ENCODE results near the gene TWF2.

Gene TWF2

DNA sequence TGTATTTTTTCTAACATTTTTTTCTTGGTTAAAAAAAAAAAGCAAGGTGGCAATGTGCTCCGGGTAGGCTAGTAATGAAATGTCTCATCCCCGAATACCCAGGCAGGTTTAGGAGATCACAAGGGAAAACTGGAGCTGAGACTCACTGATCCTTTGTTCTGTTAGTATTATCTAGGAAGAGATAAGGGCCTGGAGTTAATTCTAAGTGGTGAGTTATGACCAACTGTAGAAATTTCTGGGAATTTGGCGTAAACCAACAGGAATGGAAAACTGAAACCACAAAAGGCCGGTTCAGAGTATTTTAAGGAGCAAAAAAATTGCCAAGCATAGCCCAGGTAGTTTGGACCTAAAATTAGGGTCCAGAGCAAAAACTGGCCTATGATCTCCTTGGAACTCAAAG is 19.0 kb upstream of the TWF2 start:
- DNase-seq (ENCODE audit: low spot score): no peak

DNA sequence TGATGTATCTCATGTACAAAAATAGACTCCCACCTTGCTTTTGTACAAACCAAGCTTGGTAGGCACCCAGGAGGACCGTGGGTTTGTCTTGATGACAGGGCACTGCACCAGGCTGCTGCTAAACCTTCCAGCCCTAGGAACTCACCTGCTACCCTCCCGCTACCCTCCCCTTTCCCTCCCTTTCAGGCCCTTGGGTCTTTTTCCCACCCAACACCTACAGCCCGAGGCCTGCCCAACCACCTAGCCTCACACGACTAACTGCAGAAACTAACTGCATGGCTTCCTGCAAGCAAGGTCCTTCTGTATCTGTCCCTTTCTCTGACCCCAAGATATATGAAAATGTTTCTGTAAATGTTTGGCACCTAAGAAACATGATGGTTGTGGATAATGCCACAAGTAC is 17.7 kb upstream of the TWF2 start:
- no peak for DNase-seq (ENCODE audit: low spot score)

DNA sequence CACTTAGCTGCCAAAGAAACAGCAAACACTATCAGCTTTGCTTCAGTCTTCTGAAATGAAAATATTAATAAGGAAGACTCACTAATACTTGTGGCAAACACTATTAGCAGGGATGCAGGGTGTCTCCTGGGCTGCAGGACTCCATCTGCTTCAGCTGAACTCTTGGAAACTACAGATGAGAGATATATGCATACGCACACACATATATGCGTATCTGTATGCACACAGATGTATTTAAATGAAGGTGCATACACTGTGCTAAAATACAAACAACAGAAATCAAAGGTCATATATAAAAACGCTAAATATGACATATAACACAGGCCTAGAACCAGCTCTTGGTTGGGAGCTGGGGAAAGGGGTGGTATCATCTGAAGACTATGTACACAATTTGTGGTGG is 17.2 kb upstream of the TWF2 start:
- DNase-seq (ENCODE audit: low spot score): no peak

DNA sequence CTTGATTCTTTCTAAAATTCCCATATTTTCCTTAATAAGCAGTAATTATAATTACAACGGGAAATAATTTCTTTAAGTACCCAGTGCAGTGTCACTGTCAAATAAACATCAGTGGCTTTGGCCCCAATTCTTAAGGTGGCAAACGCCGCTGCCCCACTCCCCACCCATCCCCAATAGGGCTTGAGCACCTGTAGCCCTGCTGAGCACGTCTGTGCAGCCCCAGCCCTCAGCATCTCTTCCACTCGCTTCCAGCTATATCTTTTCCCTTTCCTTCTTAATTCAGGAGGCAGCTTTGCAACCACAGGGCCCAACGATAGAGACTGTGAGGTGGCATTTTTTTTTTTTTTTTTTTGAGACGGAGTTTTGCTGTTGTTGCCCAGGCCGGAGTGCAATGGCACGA is 15.7 kb upstream of the TWF2 start:
- DNase-seq (ENCODE audit: low spot score): no peak

DNA sequence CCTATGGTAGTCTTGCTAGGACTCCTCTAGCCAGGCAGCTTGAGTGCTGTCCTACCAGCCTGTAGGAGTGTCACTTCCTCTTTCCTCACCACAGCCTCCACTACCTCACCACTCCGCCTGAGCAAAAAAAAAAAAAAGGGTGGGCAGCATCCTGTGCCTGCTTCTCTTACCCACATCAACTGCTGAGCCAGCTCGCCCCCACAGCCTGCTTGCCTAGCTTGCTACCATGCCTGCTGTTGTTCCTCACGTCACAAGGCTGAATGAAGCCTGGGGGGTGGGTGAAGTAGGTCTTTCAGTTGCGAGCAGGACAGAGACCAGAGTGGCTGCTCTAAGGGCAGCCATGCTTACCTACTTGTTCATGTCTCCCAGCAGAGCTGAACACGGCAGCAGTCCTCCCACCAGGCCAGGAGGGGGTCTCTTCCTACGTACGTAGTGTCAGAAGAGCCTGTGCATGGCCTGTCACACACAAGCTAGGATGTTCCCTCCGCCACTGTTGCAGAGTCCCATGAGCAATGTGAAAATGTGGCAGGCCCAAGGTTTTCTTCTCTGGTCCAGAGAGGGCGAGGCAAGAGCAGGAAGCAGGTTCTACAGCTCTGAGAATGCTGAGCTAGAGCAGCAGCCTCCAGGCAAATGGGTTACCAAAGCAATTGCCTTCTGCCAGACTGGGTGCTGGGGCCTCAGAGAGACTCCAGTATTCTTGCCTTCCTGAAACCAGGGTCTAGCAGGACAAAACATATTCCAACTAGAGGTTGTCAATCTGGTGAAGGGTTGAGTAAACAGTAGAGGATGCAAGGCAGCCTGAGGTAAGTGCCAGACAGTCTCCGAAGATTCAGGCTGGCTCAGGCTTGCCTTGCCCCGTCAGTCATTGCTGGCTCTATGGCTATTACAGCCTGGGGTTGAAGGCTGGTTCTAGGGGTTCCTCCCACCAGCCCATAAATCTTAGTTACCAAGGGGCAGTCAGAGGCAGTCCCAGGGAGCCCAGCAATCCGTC is 14.7 kb upstream of the TWF2 start:
- DNase-seq (ENCODE audit: low spot score): peak; percentile 30

DNA sequence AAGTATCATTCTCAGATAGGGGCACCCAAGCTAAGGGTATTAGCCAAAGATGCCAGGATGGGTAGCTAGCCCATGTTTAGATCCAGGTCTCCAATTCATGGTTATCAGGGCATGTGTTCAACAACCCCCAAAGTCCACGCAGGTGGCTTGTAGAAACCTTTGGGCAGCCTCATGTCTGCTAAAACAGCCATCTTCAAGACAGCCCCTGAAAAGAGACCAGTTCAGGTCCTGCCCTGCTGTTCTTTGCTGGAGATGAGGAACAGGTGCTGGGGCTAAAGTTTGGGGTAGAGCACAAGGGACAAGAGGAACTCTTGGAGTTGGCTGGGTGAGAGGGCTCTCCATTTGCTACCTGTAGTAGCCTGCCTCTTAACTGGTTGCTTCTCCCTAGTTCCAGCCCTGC is 11.2 kb upstream of the TWF2 start:
- no peak for DNase-seq (ENCODE audit: low spot score)

DNA sequence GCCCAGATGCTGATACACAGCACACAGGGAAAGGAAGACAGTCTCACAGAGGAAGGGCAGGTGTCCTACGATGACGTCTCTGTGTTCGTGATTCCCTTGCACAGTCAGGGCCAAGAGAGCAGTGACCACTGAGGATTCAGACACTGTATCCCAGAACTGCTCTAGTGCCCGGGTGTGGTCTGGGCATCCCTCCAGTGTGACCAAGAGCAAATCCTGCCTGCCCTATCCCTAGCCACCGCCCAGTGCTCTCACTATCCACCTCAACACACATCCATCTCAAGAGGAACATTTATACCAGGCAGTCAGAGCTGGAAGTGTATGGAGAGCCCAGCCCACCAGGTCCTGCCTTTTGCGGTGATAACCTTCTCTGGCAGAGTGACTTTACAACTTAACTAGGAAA is 10.7 kb upstream of the TWF2 start:
- no peak for DNase-seq (ENCODE audit: low spot score)

DNA sequence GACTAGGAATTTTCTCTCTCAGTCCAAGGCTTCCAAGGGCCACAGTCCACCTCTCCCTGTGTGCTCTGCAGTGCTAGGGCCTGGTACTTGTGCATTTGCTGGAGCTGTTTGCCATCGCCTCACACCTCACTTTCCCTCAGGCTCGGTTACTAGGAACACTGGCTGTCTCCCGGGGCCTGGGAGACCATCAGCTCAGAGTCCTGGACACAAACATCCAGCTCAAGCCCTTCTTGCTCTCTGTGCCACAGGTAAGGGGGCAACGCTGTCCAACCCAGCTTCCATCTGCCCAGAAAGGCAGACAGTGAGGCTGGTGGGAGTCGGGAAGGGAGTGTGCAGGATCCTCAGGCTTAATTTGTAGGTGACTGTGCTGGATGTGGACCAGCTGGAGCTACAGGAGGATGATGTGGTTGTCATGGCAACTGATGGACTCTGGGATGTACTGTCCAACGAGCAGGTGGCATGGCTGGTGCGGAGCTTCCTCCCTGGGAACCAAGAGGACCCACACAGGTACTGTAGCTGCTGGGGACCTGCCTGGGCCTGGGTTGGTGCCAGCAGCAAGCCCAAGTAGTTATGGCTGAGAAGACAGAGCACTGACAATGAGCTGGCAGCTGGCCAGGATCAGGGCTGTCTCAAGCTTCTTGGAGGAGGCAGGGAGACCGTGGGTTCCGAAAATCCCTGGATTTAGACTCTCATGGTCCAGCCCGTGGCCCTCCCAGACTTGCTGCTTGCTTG is 10.0 kb upstream of the TWF2 start:
- no peak for DNase-seq (ENCODE audit: low spot score)

DNA sequence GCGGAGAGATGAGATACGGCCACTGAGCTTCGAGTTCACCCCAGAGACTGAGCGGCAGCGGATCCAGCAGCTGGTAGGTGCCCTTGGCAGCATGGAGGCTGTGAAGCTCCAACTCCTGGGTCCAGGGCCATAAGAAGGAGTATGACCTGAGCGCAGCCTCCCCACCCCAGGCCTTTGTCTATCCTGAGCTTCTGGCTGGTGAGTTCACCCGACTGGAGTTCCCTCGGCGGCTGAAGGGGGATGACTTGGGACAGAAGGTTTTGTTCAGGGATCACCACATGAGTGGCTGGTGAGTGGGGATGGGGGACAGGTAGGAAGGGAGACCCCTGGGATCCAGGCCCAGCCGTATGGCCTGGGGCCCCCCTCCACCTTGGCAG is 9.2 kb upstream of the TWF2 start:
- DNase-seq (ENCODE audit: low spot score): no peak

DNA sequence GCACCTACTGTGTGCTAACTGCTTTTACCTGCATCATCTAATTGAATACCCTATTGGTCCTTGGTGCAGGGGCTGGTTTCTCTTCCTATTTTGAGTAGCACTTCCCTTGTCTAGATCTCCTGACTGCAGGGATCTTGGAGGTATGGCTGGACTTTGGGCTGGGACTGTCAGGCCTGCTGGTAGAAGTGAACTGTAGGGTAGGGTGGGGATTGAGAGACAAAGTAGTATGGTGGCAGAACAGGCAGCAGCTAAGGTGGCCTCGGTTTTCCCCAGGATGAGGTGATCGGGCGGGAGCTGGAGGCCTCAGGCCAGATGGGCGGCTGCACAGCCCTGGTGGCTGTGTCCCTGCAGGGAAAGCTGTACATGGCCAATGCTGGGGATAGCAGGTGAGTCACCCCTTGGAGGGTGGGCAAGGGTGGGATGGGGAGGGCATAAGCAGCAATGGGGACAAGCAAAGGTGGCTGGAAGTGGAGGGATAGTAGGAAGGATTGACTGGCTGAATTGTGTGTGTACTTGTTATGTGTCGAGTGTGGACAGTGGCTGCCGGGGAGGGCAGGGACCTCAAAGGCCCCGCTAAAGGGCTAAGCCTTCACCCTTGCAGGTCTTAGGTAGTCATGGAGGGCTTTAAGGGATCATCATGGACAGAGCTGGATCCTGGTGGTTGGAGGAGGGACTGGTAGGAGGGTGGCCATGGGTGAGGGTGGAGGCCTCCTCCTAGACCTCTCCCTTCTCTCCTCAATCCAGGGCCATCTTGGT is 8.6 kb upstream of the TWF2 start:
- DNase-seq (ENCODE audit: low spot score): no peak

DNA sequence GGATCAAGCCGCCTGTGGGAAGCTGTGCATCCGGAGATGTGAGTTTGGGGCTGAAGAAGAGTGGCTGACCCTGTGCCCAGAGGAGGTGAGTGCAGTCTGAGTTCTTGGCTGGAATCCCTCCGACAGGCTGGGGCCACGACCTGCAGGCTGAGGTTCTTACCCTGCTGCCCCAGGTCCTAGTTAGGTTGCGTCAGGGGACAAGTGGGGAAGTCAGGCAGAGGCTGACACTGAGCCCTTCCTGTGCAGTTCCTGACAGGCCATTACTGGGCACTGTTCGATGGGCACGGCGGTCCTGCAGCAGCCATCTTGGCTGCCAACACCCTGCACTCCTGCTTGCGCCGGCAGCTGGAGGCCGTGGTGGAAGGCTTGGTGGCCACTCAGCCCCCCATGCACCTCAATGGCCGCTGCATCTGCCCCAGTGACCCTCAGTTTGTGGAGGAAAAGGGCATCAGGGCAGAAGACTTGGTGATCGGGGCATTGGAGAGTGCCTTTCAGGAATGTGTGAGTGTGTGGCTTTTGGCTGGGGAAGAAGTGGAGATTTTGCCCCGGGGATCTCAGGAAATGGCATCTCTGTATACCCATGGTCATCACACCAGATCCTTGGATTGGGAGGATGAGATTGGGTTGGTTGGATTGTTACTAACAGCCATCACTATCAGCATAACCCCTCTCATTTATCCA is 7.9 kb upstream of the TWF2 start:
- no peak for DNase-seq (ENCODE audit: low spot score)

DNA sequence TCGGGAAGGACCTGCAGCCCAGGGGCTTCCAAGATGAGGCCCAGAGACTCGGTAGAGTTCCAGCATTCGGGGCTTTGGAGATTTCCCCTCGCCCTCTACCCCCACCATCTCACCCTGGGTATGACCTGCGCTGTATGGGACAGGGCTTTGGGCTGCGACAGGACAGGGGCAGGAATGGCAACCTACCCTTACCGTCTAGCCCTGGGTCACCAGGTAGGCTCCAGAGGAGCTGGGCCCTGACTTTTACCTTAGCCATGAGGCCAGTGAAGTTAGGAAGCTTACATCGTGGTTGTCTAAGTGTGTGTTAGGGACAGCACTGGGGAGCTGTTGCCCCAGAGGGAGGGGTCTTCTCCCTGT is 7.3 kb upstream of the TWF2 start:
- no peak for DNase-seq (ENCODE audit: low spot score)

DNA sequence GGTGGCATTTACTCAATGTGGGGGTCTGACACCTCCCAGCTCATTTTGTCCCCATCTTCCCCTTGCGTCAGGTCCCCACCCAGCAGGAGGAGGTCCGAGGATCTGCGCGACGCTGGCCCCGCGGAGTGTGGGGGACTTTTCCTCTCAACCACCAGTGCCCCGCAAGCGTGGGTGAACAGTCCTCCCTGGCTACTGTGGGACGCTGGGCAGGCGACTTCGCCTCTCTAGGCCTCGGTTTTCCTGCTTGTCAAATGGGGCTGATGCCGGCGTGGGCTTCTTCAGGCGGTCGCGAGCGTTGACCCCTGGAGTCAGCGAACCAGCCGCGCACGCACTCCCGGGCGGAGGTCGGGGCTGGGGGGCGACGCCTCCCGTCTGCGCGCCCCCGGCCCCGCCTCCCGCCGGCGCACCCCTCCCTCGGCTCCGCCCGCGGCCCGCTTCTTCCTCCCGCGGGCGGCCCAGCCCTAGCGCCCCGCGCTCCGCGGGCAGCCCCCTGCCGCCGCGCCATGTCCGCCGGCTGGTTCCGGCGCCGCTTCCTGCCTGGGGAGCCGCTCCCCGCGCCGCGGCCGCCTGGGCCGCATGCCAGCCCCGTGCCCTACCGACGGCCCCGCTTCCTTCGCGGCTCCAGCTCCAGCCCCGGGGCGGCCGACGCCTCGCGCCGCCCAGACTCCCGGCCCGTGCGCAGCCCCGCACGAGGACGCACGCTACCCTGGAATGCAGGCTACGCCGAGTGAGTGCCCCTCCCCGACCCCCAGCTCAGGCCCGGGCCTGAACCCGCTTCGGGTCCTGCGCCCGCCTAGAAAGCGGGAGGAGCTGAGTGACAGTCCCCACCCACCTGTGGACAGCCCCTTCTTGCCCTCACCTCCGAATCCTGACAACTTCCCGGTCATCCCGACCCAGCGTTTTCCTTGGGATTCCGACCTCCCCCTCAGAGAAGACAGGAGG is 6.6 kb upstream of the TWF2 start, which contains the start of gene PPM1M:
PPM1M (plus strand) TSS at position 438 of the 942 bp plus-strand sequence; CDS start at position 504, 66 bp downstream.
- DNase-seq (ENCODE audit: low spot score): peak; percentile 88

DNA sequence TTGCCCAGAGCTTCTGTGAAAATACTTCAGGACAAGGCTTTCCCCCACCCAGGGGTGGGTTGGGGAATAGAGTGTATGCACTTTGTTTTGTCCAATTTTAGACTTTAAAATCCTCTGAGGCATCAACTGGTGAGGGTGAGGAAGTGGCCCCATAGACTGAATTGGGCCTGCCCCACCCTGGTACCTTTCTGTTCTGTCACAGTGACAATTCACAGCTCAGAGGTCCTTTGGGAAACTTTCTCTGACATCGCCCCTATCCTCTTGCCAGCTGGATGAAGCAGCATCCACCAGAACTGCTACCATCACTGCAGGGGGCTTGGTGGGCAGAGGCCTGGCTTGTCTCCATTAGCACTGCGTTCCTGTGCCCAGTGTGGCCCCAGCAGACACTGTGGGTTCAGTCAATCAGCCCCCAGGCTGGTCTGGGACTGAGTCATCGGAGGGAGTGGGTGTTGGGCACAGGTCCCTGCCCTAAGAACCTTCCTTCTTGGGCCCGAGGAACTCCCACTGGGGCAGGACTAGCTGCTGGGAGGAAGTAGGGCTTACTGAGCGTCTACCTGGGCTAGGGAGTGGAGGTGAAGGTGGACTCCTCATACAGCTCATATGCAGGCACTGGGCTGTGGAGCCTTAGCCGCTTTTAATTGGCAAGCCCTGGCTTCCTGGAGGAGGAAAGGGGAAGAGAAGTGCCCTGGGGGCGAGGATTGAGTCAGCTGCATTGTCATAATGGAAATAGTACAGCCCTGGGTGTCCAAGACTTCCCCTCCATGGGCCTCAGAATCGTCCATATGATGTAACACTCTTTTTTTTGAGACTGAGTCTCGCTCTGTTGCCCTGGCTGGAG is 5.1 kb upstream of the TWF2 start:
- no peak for DNase-seq (ENCODE audit: low spot score)

DNA sequence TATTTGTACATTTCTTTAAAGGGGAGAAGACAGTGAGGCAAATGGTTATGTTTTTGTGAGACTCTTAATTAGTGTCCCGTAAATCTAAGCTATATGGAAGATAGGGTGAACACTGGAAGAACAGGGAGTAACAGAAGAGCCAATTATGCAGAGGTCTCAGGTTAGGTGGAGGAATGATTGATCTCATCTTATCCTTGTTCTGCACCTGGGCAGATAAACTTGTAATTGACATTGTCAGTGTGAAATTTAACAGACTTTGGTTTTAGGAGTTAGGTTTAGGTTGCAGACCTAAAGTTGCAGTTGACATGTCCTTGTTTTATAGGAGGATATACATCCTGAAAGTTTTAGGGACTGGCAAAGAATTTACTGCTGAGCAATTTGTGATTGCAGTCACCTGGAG is 3.1 kb upstream of the TWF2 start:
- DNase-seq (ENCODE audit: low spot score): no peak

DNA sequence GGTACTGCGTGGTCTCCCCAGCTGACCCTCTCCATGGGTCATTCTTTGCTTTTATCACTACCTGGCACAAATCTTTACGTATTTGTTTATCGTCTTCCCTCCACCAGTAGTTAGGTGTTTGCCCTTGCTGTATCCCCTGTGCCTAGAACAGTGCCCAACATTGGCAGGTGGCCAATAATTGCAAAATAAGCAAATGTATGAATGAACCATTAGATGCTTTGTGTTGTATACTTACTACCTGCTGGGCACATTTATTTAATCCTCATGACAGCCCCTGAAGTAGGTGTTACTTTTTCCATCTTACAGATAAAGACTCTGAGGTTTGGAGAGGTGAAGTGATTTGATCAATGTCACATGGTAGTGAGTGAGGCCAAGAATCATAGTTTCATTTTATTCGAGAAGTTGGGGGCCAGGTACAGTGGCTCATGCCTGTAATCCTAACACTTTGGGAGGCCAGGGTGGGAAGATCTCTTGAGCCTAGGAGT is 2.0 kb upstream of the TWF2 start:
- DNase-seq (ENCODE audit: low spot score): no peak

DNA sequence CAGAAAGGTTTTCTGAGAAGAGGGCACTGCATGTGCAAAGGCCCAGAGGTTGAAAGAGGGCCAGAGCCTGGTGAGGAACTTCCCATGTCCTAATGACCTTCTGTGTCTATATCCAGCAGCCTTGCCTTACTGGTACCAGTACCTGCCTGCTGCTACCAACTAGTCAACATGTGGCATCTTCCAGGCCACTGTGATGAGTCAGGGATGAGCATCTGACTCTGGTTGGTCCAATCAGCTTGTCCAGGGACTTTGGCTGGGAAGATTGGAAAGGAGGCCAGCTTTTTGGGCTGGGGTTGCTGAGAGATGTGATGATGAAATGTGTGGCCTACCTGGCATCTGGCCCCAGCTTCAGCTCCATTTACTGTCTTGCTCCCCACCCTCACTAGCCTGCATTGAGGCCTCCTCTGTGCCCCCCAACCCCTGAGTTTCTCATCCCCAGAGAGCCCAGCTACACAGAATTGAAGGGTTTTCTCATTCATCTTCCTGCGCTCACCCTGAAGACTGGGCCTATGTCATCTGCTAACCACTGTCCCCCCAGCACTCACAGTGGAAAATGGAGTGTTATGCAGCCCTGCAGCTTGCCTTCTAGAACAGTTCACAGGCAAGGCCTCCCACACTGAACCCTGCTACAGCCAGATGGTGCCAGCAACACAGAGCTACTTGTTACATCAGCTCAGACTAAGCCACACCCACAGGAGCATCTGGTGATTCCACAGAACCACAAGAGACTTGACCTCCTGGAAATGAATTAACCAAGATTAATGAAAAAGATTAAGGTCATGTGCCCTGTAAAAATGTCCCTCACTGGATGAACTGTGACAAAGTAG is 1.3 kb upstream of the TWF2 start:
- DNase-seq (ENCODE audit: low spot score): peak; percentile 93

DNA sequence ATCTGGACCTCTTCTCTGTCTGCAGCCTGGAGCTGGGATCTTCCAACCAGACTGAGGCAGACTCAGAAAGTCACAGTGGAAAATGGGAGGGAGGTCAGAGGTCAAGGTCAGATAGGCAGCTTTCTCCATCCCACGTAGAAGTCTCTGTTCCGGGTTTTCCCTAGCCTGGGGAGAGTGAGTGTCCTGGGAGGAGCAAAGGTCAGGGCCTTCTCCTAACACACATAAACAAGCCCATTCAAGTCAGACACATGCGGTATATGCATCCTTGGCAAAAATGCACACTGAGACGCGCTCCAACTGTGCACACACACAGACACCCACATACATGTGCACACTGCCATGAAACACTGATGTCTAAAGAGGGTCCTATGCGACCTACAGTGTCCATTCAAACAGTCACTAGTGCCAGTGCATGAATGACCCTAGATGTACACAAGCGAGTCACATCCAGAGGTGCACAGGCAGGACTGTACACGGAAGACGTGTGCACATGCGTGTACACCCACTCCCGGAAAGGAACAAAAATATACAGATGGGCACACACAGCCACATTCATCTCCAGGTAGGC is 681 bp downstream of the TWF2 start:
- DNase-seq (ENCODE audit: low spot score): peak; percentile 36

Data from GM03348 (cell line).